Activated CD4-positive, alpha-beta T cell treated with anti-CD3 and anti-CD28 coated beads, Interleukin-2, amount 50 U/mL, for 4 hours (primary cell): ENCODE data around the gene AGAP3.
A peak's percentile ranks its signal among the peaks of the same experiment; 100 is the strongest.

Experiments
- DNase-seq, 2 experiments: peaks; one replicate each; pipeline ENCODE4 v3.0.0-alpha.2; 2020

Gene AGAP3

DNA sequence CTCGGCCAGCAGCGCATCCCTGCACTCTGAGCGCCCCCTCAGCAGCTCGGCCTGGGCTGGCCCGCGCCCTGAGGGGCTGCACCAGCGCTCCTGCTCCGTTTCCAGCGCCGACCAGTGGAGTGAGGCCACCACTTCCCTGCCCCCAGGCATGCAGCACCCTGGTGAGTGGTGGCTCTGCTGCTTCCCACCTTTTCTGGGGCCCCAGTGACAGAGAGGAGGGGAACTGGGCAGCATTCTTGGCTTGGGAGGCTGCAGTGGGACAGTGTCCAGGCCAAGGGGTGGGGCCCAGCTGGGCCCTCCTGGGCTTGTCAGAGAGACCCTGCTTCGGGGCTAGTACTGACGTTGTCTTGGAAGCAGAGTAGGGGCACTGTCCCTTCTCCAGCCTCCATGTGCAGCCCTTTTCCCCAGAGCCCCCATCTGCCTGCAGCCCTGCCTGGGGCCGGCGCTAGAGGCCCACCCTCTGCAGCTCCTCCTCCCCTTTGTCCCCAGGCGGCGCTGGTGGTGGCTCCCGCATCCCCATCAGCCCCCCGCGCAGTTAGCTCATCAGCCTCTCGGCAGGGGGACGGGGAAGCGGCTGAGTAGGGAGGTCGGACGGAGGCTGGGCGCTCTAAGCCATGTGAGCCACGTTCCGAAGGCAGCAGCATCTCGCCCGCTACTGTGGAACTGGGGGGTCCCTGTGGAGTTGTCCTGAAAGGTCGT lies 52.0 kb downstream of the AGAP3 start:
- no peak for DNase-seq

DNA sequence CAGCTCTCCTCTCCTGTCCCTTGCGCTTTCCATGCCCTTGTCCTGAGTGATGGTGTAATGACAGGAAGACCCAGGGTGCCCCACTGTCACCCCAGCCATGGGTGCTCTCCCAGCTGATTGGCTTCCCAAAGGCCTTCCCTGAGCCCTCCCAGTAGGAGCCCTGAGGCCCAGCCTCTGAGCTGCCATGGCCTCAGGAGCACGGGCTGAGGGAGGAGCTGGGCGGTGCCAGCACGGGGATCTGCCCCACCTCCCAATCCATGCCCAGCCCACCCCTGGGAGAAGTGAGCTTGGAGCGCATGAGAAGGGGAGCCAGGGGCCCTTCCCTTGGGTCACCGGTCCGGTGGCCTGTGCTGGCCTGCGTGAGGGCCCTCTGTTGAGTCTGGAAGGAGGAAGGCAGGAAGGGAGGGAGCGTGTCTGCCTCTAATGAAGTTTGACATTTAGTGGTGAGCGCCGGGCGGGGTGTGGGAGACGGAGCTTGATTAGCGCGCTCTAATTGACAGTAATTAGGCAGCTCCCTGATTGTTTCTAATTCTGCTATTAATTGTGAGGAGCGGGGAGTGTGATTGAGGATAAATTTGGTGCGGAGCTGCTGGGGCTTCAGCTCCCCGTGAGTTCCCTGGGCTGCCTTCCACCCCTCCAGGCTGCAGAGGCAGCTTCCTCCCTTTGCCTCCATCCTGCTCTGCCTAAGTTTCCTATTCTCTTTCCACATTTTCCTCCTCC lies 53.0 kb downstream of the AGAP3 start:
- no peak for DNase-seq

DNA sequence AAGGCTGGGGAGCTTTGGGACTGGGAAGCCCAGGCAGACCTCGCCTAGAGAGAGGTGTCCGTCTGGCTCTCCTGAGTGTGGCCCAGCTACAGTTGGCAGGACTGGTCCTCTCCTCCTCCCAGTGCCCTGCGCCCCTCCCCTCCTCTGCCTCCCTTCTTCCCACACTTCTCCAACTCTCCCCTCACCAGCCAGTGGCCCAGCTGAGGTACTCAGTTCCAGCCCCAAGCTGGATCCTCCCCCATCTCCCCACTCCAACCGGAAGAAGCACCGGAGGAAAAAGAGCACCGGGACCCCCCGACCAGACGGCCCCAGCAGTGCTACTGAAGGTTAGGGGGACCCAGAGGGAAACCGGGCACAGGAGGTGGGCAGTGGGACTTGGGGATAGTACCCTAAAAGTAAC lies 53.5 kb downstream of the AGAP3 start:
- no peak for DNase-seq

DNA sequence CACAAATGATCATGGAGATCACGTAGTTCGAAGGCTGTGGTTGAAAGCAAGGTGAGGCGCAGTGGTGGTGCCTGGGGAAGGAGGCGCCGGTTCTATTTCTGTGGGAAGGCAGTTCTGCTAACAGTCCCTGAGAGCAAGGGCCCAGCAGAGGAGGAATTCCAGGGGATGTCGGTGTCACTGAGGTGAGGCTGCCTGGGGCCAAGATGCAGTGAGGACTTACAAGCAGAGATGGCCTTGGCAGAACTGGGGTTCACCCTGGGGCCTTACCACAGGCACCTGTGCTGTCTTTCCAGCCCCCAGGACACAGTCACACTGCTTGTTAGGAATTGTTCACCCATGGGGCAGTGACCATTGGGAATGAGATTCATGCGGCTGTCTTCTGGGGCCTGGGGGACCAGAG lies 54.6 kb downstream of the AGAP3 start:
- no peak for DNase-seq

DNA sequence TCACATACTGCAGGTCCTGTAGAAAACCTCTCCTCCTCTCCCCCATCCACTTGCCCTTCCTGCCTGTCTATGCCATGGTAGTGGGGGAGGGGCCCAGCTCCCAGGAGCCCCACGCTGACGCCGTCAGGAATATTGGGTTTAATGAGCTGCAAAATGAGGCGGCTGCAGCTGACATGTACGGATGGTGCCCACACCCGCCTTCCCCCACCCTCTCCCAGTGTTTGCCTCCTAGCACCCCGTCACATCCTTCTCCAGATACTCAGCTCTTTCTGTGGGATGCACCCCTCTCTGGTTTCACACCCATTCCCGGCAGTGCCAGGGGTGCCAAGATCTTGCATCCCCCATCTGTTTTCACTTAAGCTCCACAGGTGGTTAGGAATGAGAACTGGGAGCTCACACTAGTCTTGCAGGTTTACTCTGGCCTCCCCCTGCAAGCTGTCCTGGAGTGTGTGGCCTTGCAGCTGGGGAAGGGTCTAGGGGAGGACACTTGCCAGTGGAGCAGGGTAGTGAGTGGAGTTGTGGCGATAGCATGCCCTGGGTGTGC lies 55.1 kb downstream of the AGAP3 start:
- no peak for DNase-seq

DNA sequence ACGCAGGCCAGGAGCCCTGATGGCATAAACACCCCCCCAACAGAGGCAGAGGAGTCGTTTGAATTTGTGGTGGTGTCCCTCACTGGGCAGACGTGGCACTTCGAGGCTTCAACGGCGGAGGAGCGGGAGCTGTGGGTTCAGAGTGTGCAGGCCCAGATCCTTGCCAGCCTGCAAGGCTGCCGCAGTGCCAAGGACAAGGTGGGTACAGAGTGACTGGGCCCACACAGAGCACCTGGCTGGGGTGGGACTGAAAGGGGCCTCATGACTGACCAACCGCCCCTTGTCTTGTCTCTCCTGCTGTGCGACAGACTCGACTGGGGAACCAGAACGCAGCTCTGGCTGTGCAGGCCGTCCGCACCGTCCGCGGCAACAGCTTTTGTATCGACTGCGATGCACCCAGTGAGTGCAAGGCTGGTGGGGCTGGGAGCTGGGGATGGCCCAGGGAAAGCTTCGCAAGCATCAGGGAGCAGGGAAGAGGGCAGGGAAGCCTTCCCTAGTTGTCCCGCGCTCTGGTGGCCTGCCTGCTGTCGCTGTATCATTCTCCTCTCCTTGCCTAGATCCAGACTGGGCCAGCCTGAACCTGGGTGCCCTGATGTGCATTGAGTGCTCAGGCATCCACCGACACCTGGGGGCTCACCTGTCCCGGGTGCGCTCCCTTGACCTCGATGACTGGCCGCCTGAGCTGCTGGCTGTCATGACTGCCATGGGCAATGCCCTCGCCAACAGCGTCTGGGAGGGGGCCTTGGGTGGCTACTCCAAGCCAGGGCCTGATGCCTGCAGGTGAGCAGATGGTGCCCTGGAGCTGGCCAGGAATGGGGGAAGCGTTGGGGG lies 55.8 kb downstream of the AGAP3 start:
- no peak for DNase-seq

DNA sequence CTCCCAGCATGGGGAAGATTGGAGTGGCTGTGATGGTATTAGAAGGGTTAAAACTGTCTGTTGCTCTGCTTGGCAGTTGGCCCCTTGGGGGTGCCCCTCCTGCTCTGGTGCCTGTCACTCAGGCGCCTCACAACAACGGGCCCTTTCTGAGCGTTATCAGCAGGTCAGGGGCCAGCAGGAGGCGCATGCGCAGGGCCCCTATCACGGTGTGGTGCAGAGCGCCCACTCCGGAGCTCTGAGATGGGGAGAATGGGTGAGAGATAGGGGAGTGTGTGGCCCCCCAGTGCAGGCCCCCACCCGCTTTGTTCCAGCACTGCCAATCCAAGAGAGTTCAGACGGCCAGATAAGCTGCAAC lies 56.4 kb downstream of the AGAP3 start:
- no peak for DNase-seq

DNA sequence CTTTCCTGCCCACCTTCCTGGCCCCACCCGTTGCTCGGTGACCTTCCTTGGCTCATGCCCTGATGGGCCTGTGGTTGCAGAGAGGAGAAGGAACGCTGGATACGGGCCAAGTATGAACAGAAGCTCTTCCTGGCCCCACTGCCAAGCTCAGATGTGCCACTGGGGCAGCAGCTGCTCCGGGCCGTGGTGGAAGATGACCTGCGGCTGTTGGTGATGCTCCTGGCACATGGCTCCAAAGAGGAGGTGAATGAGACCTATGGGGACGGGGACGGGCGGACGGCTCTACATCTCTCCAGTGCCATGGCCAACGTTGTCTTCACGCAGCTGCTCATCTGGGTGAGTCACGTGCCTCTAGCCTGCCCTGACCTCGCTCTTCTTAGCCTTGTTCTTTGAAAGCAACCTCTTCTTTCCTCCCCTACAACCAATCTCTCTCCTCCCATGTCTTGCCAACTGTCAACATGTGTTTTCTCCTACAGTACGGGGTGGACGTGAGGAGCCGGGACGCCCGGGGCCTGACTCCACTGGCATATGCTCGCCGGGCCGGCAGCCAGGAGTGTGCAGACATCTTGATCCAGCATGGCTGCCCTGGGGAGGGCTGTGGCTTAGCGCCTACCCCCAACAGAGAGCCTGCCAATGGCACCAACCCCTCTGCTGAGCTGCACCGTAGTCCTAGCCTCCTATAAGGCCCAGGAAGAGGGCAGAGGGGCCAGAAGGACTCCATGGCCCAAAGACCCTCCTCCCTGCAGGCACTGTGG lies 57.2 kb downstream of the AGAP3 start:
- DNase-seq, result no peak

DNA sequence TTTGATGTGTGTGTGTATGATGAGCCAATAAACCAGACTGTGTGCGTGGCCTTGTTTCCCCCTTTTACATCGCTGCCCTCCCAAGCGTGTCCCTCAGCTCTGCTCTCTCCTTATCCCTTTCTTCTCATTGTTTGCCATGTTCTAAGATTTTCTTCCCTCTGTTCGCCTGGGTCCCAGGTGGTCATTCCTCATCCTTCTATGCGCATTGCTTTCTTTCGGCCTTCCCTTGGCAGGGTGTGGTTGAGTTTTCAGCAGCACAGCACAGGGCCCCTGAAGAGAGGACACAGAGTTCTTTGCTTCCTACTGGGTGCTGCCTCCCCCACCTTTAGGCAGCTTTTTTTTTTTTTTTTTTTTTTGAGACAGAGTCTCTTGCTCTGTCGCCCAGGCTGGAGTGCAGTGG lies 58.1 kb downstream of the AGAP3 start:
- DNase-seq, result no peak

DNA sequence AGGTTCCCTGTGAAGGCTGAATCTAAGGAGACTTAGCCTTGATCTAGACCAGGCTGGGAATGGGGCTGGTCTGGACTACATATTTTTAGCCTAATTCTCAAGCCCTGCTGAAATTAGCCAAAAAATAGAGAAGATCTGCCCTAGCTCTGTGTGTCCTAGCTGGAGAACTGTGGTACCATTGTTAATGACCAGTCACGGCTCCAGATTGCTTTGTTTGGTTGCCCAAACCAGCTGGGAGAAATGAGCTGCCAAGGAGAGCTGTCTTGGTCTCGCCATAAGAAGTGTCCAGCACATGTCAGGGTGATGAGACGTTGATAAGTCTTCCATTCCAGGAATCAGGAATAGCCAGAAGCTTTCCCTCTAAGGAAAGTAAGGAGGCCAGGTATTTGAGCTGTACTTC lies 60.5 kb downstream of the AGAP3 start:
- DNase-seq, result no peak

DNA sequence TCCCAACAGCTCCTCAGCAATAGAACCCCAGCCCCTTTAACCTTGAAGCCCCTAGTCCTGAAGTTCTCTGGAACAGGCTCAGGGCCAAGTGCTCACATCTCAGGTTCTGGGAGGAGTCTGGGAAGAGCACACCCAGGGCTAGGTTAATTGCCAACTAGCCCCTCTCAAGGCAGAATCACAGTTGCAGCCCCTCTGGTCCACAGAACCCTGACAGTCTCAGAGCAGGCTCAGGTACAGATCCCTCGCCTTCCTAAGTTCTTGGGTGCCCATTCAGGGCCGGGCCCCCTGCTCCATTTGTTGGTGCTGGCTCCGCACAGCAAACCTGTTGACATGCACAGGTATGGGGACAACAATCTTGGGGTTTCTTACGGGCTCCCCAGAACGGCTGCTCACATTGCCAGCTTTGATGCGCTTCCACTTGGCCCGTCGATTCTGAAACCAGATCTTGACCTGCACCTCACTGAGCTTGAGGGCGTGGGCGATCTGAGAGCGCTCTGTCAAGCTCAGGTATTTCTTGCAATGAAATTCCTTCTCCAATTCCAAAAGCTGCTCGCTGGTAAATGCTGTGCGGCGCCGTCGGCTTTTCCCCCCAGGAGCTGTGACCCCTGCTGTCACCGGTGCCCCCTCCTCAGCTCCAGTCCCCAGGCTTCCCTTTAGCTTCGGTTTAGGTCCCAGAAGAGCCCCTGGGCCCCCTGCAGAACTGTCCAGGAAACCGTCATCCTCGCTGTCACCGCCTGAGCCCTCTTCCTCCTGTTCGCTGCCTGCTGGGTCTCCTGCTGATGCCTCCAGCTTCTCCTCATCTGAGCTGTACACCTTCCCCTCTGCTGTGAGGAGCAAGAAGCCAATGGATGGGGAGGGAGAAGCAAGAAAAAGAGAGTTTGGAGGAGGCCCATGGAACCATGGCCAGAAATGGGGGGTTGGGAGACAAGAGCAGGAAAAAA lies 62.3 kb downstream of the AGAP3 start:
- DNase-seq, result no peak

DNA sequence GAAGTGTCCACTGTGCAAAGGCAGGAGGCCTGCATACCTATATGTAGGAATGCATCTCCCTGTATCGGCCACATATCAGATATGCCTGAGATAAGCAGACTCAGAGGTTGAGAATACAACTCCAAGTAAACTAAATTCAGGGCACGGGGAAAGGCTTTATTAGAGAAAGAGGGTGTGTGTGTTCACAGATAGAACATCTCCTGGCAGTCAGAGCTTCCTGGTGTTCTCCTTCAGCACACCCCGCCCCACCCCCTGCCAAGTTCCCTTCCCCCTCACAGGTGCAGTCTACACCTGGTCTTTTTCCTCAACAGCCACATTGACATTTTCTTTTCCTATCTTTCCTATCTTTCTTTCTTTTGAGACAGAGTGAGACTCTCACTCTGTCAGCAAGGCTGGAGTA lies 64.1 kb downstream of the AGAP3 start:
- DNase-seq, result no peak

DNA sequence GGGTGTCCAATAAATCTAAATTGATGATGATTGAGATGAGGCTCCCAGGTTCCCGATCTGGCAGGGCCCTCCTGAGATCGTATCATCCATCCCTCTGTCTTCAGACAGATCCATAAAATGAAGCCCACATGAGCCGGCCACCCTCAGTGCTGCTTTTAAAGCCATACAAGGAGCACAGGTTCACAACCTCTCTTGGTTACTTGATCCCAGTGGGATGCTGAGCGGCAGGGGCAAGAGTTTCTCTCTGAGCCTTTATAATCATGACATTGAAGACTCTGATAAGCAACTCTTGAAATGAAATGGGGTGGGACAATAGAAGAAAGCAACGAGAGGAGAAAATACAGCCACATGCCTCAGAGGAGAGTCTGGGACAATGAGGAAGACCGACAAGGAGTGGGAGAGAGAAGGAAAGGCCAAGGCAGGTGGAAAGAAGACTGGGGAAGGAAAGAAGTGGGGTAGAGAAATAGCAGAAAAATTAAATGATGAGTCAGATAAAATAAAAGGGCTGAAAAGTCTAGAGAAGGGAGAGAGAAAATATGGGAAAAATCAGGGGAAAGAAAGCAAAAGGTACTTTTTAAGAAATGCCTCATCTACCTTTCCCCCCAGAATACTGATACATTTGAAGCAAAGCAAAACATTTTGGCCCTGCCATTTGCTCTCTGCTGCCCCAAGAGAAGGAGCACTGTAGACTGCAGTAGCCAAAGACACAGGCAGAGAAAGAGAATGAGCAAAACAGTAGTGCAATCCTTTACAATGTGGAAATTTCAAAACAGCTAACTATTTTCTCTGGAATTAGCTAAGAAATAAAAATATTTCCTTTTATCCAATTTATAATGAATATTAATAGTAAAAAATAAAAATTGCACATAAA lies 66.6 kb downstream of the AGAP3 start:
- DNase-seq, result no peak

DNA sequence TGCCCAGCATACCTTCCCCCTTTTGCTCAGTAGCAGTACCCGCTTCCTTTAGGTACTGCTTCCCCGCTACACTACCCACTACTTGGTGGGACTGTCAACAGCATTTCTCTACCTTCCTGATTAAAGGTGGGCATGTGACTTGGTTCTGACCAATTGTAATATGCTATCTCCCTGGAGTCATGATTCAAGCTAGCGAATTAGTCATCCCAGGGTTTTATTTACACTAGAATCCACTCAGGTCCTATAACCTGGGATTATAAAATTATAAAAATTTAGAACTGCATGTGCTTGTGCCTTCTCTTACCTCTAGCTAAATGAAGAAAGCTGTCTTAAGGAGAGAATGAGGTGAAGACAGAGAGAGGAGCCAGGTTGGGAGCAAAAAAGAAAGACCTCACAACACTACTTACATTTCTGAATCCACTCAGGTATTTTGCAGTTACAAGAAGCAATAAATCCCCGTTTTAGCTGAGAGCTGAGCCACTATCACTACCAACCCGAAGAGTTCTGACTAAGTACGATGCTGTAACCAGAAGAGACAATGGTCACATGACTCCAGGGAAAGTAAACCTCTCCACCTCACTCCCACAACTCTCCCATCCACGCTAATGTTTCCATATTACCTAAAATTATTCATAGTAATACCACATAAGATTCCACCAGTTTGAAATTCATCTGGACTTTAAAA lies 71.5 kb downstream of the AGAP3 start:
- DNase-seq, result no peak

DNA sequence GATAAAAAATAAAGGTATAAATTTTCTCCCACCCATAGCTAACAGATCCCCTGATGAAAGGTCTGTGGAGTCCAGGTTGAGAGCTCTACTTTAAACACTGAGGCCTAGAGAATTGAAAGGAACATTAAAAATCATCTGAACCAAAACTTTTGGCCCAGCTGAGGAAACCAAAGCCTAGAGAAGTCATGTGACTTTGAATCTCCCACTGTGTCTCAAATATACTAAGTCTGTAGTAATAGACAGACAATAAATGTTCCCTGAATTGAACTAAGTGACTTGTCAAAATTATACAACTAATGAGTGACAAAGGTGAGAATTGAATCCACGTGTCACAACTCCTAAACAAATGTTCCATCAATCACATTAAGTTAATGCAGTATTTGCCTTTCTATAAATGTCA lies 75.5 kb downstream of the AGAP3 start:
- DNase-seq, result no peak

DNA sequence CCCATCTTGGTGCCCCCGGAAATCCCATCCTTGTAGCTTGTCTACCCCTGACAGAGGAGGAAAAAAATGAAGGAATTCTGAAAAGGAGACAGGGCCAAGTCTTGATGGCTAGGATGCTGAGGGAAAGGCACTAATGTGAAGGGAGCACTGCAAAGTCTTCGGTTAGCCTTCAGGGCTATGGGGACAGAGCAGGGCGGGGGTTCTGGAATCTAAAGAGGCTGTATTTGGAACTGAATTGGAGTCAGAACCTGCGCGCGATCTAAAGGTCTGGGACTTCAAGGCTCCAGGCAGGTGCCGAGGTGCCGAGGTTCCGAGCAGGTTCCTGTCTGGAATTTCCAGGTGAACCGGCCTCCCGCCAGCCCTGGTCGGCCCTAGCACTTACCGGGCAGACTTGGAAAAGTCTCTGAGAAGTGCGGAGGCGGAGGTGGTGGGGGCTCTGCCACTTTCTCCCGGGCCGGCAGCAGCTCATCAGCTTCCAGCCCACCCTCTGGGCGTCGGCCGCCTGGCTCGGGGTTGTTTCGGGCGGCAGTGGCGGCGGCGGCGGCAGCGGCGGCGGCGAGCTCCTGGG lies 80.4 kb downstream of the AGAP3 start:
- no peak for DNase-seq

DNA sequence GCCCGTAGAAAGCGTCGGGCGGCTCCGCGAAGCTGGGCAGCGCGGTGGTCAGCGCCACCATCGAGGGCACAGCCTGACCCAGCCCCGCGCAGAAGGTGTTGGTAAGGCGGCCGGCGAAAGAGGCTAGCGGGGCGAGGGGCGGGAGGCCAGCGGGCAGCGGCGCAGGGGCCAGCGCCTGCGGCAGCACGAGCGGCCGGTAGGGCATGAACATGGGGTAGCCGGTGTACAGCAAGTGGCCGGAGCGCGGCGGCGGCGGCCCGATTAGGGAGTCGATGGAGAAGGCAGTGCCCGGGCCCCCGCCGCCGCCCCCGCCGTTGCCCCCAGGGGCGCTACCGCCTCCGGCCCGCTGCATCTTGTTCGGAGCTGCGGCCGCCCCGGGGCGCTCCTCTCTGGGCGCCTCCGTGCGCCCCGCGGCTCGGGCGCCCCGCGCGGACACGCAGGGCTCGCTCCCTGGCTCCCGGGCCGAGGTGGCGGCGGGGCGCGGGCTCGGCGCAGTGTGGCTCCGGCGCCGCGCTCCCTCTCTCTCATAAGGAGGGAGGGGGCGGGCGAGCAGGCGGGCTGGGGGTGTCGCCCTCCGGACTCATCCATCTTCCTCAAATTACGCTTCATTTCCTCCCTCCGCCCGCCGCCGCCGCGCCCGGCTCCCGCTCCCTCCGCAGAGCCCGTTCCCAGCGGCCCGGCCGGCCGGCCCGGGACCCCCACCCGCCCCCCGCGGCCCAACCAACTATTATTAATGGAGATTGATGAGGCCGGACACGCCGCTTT lies 81.1 kb downstream of the AGAP3 start, which contains the start of gene GBX1:
TSS of gene GBX1 (minus strand) at position 498 of the 765 bp plus-strand sequence. CDS start at position 352, 146 bp downstream.
- no peak for DNase-seq

DNA sequence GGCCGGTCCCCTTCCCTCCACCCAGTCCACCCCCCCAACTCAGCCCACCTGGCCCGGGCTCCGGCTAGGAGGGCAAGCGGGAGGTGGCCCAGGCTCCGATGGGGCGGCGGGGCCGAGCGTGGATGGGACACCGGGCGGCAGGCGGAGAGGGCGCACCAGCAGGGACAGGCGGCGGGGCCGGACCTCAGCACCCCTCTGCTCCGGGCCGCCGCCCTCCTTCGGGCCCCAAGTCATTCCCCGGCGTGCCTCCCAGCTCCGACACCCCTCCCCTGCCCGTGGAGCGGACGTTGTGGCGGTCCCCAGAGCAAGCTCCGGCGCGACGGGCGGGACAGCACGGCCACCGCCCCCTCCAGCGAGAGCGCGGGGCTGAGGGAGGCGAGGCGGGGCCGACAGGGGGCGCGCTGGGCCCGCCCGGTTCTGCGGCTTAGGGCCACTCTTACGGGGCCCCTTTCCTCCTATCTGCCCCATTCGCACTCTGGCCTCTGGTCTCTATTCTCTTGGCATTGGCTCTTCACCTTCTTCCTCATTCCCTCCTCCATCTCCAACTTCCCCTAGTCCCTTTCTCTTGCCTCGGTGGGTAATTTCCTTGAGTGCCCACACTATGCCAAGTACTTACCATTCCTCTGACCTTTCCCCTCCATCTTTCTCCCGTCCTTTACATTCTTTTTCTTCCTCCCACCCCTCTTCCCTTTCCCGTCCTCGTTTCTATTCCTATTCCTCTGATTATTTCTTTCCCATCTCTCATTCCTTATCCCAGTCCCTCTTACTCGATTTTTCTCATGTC lies 81.9 kb downstream of the AGAP3 start:
- peak; percentile 40 to 41 for DNase-seq
